Measurements from ENCODE around the gene EDN2. TPM values are rescaled to one million over a fixed set of nuclear protein-coding genes. Genes with fewer than 3 reads are reported as not detected.

EDN2 gene
- total RNA-seq, 1 experiment from 2014 or later, result 0.24 TPM

DNA sequence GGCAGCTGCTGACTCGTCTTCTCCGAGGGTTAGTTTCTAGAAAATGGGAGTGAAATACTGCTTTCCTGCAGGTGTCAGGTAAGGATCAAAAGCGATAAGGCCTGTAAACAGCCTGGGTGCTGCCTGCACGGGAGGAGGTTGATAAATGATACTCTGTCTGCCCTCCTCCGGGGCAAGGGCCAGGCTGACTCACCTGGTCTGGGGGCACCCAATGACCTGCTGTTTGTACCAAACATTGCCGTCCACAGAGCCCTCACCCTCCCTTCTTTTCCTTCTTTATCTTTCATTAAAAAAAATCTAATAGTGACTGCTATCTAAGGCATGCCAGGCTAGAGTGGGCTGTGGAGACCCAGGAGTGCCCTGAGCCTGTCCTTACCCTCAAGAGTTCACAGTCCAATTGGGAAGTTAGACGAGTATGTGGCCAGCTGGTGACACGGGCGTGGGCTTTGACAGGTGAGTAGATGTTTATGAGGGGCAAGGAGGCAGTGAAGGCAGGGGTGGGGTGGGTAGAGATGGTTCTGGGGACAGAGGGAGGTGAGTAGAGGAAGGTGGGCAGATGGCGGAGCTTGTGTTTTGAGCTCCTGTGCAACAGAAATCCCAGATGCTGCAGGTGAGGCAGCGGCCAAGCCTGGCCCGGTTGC, 16.2 kb downstream of the EDN2 start:
- H2BK120ac ChIP-seq (ENCODE audit: low read depth, low read length, poor library complexity, severe bottlenecking), result no peak overlapping the region
- no peaks in the 10 kb centered on the region for H4K20me1 ChIP-seq (ENCODE audit: control insufficient read depth, insufficient read depth, insufficient read length)
- TF ChIP-seq, protein P1, sequence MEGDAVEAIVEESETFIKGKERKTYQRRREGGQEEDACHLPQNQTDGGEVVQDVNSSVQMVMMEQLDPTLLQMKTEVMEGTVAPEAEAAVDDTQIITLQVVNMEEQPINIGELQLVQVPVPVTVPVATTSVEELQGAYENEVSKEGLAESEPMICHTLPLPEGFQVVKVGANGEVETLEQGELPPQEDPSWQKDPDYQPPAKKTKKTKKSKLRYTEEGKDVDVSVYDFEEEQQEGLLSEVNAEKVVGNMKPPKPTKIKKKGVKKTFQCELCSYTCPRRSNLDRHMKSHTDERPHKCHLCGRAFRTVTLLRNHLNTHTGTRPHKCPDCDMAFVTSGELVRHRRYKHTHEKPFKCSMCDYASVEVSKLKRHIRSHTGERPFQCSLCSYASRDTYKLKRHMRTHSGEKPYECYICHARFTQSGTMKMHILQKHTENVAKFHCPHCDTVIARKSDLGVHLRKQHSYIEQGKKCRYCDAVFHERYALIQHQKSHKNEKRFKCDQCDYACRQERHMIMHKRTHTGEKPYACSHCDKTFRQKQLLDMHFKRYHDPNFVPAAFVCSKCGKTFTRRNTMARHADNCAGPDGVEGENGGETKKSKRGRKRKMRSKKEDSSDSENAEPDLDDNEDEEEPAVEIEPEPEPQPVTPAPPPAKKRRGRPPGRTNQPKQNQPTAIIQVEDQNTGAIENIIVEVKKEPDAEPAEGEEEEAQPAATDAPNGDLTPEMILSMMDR (conservative IDR thresholded peaks at IDR 0.05), result no peak
- no peaks in the 10 kb centered on the region for H3K9me3 ChIP-seq (ENCODE audit: control insufficient read depth, low read depth, low read length)
- H3K27ac ChIP-seq (ENCODE audit: insufficient read length, low read depth, low read length), result no peak overlapping the region
- no peak overlapping the region for H2BK15ac ChIP-seq (ENCODE audit: low read depth, low read length)
- no peak overlapping the region for H3K27ac Mint-ChIP-seq
- no peaks in the 10 kb centered on the region for H3K4me1 ChIP-seq (ENCODE audit: insufficient read depth, low read length)
- H3K23me2 ChIP-seq (ENCODE audit: insufficient read length, low read depth, low read length, poor library complexity, severe bottlenecking), result no peaks in the 10 kb centered on the region
- H3T11ph ChIP-seq (ENCODE audit: low read length), result no peak overlapping the region
- H3K4me1 Mint-ChIP-seq, result 0 out of 4 replicates have a peak, but pooled peaks cover 0 to 3% of the 10 kb centered on the region in 2 experiments
- H3K79me1 ChIP-seq (ENCODE audit: insufficient read depth, low read depth, low read length, poor library complexity, severe bottlenecking), result no peaks in the 10 kb centered on the region
- no peak overlapping the region for H3K4me2 ChIP-seq (ENCODE audit: insufficient read depth, insufficient read length, low read length)
- no peak overlapping the region for H3K4ac ChIP-seq (ENCODE audit: low read depth, low read length)
- H3K14ac ChIP-seq (ENCODE audit: insufficient read depth, low read length), result no peak overlapping the region
- no peak overlapping the region for H2BK5ac ChIP-seq (ENCODE audit: insufficient read length, low read length)
- H3K18ac ChIP-seq (ENCODE audit: insufficient read length, low read depth, low read length), result no peak overlapping the region
- H3K36me3 Mint-ChIP-seq (ENCODE audit: insufficient read depth in 1 of 3, low read depth in 3 of 3), result no peaks in the 10 kb centered on the region
- no peak overlapping the region for H2AFZ ChIP-seq (ENCODE audit: low read length)
- no peak overlapping the region for H4K8ac ChIP-seq (replicated peaks; ENCODE audit: insufficient read length, low read depth, low read length)
- no peaks in the 10 kb centered on the region for H3K79me2 ChIP-seq (ENCODE audit: insufficient read depth, low read length)
- H3K27me3 ChIP-seq (ENCODE audit: insufficient read depth, low read length), result no peaks in the 10 kb centered on the region
- H3K27me3 Mint-ChIP-seq (ENCODE audit: low read depth), result peaks cover 1% of the 10 kb centered on the region; the same call in 1 of the 2 replicates
- H3K4me3 Mint-ChIP-seq, result no peak overlapping the region
- no peaks in the 10 kb centered on the region for H3K9me3 Mint-ChIP-seq
- no peak overlapping the region for H4K5ac ChIP-seq (ENCODE audit: insufficient read length, low read depth, low read length)
- H2BK20ac ChIP-seq (ENCODE audit: low read depth, low read length, poor library complexity, severe bottlenecking), result no peak overlapping the region
- no peak overlapping the region for H2AK5ac ChIP-seq (ENCODE audit: insufficient read length, low read length)
- no peak overlapping the region for H3K9ac ChIP-seq (ENCODE audit: extremely low read depth, insufficient read length, low read length)
- no peak overlapping the region for H3K56ac ChIP-seq (ENCODE audit: insufficient read length, low read depth, low read length)
- no peak overlapping the region for H4K91ac ChIP-seq (ENCODE audit: insufficient read length, low read depth, low read length)
- H3K23ac ChIP-seq (ENCODE audit: insufficient read length, low read depth, low read length), result no peak overlapping the region
- WGBS (ENCODE audit: extremely low coverage, insufficient read length, low lambda C conversion rate), result no CpG with 5 or more reads among the region's 12 CpGs
- no peak for DNase-seq
- H2BK12ac ChIP-seq (ENCODE audit: insufficient read length, low read depth, low read length), result no peak overlapping the region

Measured in H9 (cell line).